GM21576 (cell line): ENCODE data around the gene KAZN.

ENCODE experiments used
- ATAC-seq: cut with Tn5 transposase; IDR thresholded peaks from one replicate; pipeline ENCODE4 v1.9.1; 2021; ENCODE audit warnings: mild to moderate bottlenecking, moderate library complexity; ENCODE audit not compliant: unreplicated experiment

The KAZN gene

DNA sequence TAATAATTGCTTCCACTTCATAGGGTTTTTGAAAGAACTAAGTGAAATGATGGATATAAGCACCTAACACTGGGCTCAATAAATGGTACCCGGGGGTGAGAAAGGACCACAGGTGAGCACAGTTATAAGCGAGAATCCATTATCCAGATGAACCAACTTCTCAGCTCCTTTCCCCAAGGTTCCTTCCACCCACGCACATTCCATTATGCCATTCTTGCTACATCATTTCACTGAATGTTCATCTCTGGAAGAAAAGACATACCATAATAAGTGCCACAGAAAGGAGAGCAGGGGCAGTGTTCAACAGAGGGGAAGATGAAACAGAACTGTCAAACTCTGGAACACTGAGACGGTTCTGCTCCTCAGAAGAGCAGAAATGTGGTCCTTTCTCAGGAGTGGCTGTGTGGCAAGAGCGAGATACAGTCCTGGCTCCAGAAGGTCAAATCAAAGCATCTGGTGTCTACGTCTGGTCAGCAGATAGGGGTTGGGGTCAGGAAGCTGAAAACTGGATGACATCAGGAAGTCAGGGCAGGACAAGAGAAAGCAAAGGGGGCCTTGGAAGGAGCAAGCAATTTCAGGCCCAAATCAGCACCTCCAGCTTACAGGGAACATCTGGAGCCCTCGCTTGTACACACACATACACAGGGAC lies 299.6 kb downstream of the KAZN start:
- no peak for ATAC-seq

DNA sequence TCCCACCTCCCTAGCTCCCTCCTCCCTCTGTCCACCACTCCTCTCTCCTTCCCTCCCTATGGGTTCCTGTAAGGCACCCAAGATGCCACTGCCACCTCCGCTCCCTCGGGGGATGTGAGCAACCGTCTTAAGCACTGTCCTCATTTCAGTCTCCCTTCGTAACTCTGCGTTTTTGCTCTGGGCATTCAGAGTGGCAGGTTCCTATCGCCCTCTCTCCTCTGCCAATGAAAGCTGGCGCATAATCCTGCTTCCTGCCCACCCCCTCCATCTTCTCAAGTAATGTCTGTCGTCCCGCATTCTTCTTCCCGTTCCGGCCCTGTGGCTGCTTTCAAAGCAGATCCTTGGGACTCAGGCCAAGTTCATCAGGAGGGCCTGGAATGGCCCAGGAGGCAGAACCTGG lies 301.2 kb downstream of the KAZN start:
- ATAC-seq = no peak

DNA sequence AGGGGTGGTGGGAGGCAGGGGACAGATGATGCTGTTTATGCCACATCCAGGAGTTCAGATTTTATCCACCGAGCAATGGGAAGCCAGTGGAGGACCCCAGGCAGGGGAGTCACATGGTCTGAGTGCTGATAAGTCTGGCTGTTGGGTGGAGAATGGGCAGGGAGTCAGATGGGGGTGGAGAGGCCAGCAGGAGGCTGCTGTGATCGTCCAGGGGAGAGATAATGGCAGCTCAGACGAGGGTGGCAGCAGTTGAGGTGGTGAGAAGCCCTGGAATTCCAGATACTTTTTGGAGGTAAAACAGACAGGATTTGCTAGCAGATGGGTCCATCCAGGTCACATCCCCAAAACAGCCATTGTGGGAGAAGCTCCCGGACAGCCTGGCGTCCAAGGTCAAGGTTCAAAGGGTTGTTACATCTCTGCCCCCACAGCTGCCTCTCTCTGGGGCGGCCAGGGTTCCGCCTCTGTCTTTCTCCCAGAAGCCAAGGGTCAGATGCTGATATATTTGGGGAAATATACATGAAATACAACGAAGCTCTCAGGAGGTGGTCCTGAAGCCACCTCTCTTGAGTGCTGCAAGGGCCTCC lies 303.0 kb downstream of the KAZN start:
- no peak for ATAC-seq

DNA sequence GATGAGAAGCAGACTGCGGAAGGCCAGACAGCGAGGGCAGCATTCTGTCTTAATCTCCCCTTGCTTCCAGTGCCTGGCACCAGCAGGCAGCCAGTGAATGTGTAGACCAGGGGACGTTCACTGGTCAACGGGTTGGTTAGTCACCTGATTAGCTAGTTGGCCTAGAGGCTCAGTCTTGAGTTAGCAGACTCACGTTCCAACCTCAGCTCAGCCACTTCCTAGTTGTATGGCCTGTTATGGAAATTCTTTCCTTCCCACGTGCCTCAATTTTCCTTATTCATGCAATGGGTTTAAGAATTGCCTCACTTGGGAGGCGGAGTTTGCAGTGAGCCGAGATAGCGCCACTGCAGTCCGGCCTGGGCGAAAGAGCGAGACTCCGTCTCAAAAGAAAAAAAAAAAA lies 305.4 kb downstream of the KAZN start:
- no peak for ATAC-seq

DNA sequence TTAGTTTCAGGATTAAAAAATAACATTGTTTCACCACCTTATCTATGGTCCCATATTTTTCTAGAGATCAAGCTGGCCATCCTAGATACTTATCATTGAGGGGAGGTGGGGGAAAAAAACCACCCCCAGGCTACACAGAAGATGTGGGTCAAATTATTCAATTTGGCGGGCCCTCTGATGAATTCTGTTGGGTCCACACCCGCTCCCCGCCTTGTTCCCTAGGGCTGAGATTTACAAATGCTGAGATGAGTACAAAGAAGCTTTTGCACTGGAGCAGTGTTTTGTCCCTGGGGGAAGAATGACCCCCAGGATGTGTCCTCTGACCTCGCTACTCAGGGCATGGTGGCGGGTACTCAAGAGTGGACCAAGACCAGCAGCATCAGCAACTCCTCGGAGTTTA lies 308.2 kb downstream of the KAZN start:
- ATAC-seq = no peak

DNA sequence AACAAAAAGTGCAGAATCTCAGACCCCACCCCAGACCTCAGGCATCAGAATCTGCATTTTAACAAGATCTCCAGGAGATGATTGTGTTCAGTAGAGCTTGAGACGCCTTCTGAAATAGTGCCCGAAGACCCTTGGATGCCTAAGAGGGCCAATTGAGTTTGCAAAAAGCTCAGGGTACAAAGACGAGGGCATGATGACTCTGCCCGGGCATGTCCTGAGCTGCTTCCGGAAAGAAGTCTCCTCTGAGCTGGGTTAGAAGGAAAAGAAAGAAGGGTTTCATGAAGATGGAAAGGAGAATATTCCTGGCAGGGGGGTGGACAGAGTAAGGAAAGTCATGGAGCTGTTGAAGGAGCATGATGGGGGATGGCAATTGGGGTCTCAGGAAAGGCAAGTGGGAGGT lies 308.9 kb downstream of the KAZN start:
- no peak for ATAC-seq

DNA sequence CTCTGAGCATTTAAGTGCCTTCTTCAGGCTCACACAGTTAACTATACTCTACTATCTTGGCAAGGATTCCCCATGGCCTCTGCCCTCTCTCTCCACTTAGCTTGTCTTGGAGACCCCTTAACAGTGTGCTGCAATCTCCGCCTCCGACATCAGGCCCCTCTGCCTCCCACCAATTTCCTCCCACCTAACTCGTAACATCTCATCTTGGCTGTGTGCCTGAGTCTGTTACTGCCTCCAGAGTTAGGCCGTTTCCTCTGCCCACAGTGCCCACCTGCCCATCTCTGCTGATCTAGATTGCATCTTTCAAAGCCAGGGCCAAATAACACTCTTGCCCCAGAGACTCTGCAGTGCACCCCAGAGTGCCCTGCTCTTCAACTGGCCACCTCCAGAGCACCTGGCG lies 310.8 kb downstream of the KAZN start:
- no peak for ATAC-seq

DNA sequence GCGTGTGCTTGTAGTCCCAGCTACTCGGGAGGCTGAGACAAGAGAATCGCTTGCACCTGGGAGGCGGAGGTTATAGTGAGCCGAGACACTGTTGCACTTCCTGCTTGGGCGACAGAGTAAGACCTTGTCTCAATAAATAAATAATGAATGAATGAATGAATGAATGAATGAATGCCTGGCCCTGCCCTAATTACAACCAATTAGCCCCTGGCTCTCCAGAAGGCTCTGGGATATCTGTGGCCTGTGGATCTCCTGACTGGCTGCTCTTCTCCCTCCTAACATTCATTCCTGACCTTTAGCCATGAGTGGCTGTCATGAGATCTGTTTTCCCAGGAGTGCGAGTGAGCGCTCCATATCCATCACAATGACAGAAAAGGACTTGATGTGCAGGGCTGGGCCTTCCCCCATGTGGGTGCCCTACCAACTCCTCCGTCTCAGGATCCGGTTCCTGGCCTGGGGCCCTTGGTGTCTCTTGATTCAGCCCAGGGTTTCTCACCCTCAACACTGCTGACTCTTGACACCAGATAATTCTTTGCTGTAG lies 311.5 kb downstream of the KAZN start:
- ATAC-seq = no peak

DNA sequence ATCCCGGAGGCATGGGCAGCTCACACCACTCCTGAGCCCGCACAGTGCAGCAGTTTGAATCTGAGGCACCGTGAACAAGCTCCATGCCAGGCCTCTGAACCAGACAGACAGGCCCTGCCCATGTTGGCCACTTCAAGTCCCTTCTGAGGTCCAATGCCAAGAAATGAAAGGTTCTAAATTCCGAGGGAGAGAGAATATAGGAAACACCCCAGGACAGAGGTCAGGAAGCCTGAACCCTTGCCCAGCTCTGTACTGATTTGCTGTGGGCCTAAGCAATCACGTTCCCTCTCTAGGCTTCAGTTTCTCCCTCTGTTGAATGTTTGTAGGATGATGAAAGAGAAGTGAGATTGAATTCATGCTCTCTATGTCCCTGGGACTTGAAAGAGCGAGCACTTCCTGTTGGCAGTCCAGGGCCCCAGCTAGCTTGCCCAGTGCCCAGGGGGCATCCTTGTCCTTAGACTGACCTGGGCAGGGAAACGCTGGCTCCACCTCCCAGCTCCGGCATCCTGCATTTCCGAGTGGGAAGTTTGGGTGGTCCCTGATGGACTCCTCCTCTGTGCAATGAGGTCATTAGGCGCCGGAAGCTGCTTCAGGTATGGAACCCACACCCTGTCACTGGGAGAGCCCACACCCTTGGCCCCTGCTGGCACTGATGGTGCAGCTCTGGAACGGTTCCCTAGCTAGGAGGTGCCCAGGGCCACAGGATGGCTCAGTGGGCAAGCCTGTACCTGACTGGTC lies 312.7 kb downstream of the KAZN start:
- no peak for ATAC-seq

DNA sequence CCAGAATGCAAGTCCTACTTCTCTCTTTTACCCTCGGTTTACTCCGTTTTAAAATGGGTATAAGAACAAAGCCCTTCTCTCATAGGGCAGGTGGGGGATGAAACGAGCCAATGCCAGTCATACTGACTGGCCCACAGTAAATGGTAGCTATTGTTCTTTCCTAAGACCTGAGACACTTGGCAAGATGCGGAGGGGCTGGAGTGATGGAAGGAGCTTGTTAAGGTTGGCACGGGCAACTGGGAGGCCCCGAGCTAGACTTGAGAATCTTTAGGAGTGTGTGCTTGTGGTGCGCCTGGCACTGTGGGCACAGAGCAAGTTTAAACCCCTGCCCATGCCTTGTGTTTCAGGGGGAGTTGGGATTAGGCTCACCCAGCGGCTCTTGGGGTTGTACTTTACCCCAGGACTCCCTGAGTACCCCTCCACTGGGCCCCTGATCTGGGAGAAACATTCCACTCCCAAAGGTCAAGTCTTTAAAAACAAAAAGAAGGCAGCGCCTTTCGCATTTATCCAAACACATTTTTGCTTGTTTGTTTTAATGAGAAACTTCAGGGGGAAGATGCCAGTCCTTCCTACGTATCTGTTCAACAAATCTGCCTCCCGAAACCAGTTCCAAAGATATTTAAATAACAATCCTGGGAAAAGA lies 314.5 kb downstream of the KAZN start:
- no peak for ATAC-seq

DNA sequence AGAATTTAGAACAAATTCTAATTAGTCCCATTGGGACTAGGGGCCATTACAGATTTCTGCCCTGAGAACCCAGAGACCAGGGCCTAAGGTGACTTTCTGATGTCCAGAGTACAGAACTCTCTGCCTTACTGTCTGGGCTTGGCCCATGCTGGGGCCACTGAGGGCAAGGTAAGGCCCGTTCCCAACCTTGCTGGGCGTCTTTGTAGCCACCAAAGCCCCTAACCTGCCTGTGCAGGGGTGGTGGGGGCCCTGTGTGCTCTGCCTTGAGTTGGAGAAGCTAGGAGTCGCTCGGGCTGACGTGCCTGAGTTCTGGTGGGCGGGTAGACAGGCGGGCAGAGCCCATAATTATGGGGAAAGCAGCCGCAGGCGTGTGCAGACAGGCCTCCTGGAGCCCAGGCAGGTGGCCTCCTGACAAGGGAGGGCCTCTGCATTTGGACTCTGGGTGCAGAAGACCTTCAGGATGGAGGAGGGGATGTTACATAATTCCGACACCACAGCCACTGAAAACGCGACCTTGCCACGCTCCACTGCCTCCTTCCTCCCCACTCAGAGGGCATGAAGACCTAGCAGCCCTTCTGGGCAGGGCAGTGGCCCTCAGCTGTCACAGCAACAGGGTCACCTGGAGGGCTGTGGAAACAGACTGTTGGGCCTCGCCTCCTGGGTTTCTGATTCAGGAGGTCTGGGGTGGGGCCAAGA lies 315.1 kb downstream of the KAZN start:
- ATAC-seq = no peak

DNA sequence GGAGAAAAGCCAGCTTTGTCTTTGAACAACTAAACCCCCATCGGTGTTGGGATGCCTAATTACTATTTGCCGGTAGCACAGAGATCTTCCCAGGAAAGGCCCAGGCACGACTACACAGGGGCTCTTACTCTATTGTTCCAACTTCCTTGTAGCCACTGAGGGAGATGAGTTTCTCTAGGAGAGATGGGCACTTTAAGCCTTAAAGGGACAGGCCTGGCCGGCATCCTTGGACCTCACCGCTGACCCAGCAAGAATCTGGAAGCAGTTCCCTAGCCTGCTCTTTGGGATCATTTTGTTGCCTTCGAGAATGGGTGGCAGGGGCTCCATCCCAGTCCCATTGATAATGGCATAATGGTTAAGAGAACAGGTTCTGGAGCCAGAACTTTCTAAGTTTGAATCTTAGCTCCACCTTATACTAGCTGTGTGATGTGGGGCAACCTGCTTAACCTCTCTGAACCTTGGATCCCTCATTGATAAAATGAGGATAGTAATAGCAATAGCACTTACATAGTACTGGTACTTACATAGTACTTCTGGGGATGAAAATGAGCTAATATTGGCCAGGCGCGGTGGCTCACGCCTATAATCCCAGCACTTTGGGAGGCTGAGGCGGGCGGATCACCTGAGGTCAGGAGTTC lies 316.0 kb downstream of the KAZN start:
- ATAC-seq = no peak

DNA sequence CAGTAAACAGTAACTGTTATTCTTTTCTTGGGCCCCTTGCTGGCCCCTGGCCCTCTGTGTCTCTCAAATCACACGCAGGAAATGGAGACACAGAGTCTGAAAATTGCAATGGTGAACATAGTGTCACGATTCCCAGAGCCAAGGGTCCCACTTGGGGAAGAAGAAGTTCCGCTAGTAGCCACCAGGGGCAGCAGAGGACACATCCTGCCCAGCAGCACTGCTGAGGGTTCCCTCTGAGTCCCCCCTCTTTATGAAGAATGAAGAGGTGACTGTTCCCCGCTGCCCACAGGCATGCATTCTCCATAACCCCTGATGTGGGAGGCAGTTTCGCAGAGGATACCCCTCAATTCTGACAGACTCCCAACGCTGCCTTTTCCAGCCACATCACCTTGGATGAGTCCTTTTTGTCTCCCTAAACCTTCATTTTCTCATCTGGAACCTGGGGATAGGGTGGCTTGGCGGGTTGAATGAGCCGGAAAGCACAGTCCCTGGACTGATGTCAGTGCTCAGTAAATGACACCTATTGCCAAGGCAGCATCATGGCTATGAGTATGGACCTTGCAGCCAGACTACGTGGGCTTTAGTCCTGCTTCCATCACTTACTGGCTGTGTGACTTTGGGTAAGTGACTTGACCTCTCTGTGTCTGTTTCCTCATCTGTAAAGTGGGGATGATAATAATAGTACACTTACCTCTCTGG lies 317.0 kb downstream of the KAZN start:
- no peak for ATAC-seq

DNA sequence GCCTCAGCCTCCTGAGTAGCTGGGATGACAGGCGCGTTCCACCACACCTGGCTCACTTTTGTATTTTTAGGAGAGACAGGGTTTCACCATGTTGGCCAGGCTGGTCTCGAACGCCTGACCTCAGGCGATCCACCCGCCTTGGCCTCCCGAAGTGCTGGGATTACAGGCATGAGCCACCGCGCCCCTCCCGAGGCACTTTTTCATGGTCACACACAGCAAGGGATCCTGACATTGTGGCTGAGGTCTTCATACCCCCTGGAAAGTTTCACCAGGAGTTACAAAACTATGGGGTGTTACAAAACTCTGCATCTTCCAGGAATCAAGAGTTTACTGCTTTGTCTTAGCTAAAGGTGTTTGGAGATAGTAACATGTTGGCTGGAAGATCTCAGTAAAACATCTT lies 320.8 kb downstream of the KAZN start:
- ATAC-seq = no peak

DNA sequence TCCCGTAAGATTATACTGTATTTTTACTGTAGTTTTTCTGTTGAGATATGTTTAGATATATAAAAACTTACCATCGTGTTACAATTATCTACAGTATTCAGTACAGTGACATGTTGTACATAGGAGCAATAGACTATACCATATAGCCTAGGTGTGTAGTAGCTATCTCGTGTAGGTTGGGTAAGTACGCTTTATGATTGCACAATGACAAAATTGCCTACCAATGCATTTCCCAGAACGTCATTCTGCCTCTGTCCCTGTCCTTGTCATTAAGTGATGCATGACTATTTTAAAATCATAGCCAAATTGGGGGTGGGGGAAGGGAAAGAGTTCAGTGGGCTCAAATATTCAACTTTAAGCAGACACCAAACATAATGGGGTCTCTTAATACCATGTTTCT lies 321.3 kb downstream of the KAZN start:
- ATAC-seq = no peak

DNA sequence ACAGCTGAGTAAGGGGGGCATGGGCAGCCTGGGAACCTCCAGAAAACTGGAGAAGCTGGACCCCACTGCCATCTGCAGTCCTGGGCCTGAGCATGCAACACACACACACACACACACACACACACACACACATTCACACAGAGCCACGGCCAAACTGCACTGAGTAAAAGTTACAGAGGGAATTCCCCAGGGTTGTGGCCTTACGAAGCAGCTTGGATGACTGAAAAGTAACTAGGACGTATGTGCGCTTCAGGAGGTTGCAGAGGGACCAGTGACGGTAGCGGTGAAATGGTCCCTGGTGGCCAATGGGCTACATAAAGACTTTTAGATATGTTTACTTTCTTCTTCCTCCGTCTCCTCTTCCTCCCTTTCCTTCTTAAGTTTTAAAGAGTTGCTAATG lies 322.6 kb downstream of the KAZN start:
- ATAC-seq = no peak

DNA sequence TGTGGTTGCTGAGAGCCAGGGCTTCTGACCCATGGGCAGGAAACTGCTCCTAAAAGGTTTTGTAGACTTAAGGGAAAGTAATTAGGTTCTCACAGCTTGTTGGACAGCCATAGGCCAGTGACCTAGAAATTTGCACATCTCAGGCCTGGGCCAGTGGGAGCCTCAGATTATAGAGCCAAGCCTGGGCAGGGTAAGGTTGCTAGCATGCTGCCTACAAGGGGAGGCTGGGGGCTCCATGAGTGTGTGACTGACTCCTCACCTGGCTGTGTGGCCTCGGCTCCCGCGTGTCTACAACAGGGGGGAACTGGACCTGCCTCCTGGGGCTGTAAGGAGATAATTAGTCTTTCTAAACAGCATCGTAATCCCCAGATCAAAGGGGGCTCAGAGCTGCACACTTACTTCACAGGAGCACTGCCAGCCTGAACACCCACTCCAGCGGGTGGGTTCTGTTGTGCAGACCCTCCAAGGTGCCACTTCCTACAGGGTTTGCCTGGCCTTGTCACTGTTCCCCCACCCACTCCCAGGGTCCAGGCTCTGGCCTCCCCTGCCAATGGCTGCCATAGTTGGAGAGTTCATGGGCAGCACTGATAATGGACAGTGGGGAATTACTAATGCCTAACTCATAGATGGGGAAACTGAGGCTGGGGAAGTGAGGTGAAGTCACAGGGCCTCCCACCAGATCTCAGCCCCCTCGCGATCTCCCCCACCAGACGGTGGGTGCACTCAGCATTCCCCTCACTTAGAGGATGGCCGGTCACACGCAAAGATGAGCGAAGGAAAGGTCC lies 324.6 kb downstream of the KAZN start:
- ATAC-seq = no peak

DNA sequence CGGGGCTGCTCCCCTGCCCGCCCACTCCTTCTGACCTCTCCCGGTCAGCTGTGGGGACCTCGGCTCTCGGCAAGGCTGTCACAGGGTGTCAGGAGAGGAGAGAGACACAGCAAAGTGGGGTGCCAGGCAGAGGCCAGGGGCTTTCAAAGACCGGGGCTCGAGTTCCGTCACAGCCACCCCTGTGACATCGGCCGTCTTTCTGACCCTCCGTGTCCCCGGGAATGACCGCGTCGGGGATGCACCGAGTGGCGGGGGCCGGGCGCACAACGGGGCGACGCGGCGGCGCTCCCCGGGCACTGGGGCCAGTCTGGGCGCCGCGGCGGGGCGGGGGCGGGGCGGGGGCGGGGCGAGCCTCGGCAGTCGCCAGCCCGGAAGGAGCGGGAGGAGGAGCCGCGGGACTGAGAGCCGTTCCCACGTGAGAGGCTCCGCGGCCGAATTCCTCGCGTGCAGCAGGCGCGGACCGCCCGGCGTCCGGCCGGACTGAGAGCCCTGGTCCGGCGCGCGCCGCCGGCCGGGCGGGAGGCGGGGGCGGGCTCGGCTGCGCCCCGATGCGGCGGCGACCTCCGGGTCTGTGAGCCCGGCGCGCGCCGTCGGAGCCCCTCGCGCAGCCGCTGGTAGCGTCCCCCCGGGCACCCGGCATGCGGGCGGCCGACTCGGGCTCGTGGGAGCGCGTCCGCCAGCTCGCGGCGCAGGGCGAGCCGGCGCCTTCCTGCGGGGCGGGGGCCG lies 325.4 kb downstream of the KAZN start:
- no peak for ATAC-seq
